K562 (cell line): ENCODE measurements around the gene TAOK2. TPM values are rescaled to one million over a fixed set of nuclear protein-coding genes. Genes with fewer than 3 reads are reported as not detected.
A peak's percentile ranks its signal among the peaks of the same experiment; 100 is the strongest.

ENCODE experiments used
- ARID1B ChIP-seq: fragments of 450-650 bp; IDR thresholded peaks from 2 replicates; pipeline ENCODE4 v1.6.1; 2016; ENCODE audit warnings: antibody characterized with exemption, mild to moderate bottlenecking, inconsistent platforms
- CEBPB ChIP-seq: fragments of 450-650 bp; IDR thresholded peaks from 2 replicates; pipeline ENCODE4 v1.6.1; 2016; ENCODE audit warnings: missing genetic modification characterization, missing compliant biosample characterization
- FOSL1 ChIP-seq: fragments of 200-800 bp; sonication (Bioruptor generic); conservative IDR thresholded peaks from 2 replicates; pipeline ENCODE4 v1.6.1; 2016; ENCODE audit warnings: missing genetic modification characterization, missing compliant biosample characterization
- MBD2 ChIP-seq: sonication (generic); IDR thresholded peaks from 2 replicates; pipeline ENCODE4 v1.6.1; 2016; ENCODE audit warnings: low read depth, borderline replicate concordance
- RBM17 ChIP-seq: fragments of 200-400 bp; formaldehyde crosslinking; IDR thresholded peaks from 2 replicates; pipeline ENCODE4 v1.6.1; 2017; ENCODE audit warnings: low read depth, mild to moderate bottlenecking, low read length, borderline replicate concordance
- SNRNP70 ChIP-seq: fragments of 200-400 bp; formaldehyde crosslinking; optimal IDR thresholded peaks from 2 replicates; pipeline ENCODE3; 2017; ENCODE audit warnings: low read depth, low read length
- SREBF1 ChIP-seq: fragments of 150-350 bp; IDR thresholded peaks from 2 replicates; pipeline ENCODE4 v1.6.1; 2014; ENCODE audit warnings: antibody characterized with exemption, low read depth, low read length, borderline replicate concordance
- SRF ChIP-seq, 2 experiments: fragments of 250-450, 450-650 bp in 1 of 2; sonication (Bioruptor Pico) in 1 of 2; sonication (generic) in 1 of 2; formaldehyde crosslinking; IDR thresholded peaks; 2 replicates each; pipeline versions ENCODE4 v1.5.0 to v1.5.1; 2020 to 2022; ENCODE audit warnings: mild to moderate bottlenecking in 1 of 2, missing genetic modification reagents in 1 of 2
- TAF7 ChIP-seq: fragments of 450-650 bp; IDR thresholded peaks from 2 replicates; pipeline ENCODE4 v1.6.1; 2016; ENCODE audit warnings: missing genetic modification characterization, missing compliant biosample characterization
- YY1 ChIP-seq, 3 experiments: IDR thresholded peaks; 2 replicates each; pipeline ENCODE4 v1.6.1; 2011; ENCODE audit warnings: low read length in 2 of 3, mild to moderate bottlenecking in 2 of 3, moderate library complexity in 2 of 3, borderline replicate concordance in 1 of 3, control low read depth in 1 of 3, low read depth in 1 of 3; ENCODE audit not compliant: insufficient read depth in 3 of 3, insufficient replicate concordance in 2 of 3, control insufficient read depth in 1 of 3, insufficient read length in 1 of 3; ENCODE audit errors: extremely low read depth in 1 of 3
- ZNF174 ChIP-seq: fragments of 250-450 bp; sonication (Bioruptor Pico); IDR thresholded peaks from 2 replicates; pipeline ENCODE4 v1.4.0; 2020; ENCODE audit warnings: mild to moderate bottlenecking
- ZNF445 ChIP-seq: fragments of 250-450 bp; sonication (Bioruptor Pico); IDR thresholded peaks from 2 replicates; pipeline ENCODE4 v1.4.0; 2020; ENCODE audit warnings: low read depth, mild to moderate bottlenecking, moderate library complexity
- polyA plus RNA-seq, 8 experiments: library from polyadenylated mRNA; depleted of rRNA in 4 of 8; stranded (reverse) in 5 of 8; unstranded in 3 of 8; fragments of >200 nt; fragmentation: Nextera tagmentation in 2 of 8; fragmentation: Illumina TruSeq in 1 of 8; extraction: Ambion mirVana in 2 of 8; extraction: Trizol in 1 of 8; gene quantifications; 2 replicates each; pipeline versions ENCODE4 v1.2.1 to v1.2.3, GENCODE V29; 2011 to 2014; ENCODE audit warnings: inconsistent platforms in 1 of 8, missing spikeins in 1 of 8
- total RNA-seq, 7 experiments: library from RNA; depleted of rRNA in 6 of 7; stranded (reverse); fragments of >200 nt in 6 of 7; fragmentation: Illumina TruSeq in 2 of 7; extraction: Trizol in 2 of 7; gene quantifications; 2 replicates each; pipeline versions ENCODE4 v1.2.1 to v1.2.3, GENCODE V29; 2011 to 2021; ENCODE audit warnings: low replicate concordance in 1 of 7
- TF ChIP-seq, protein P1 (sequence below): fragments of 450-650 bp; IDR thresholded peaks from 2 replicates; pipeline ENCODE4 v1.6.1; 2014; ENCODE audit warnings: low read depth, mild to moderate bottlenecking, moderate library complexity, borderline replicate concordance
- TF ChIP-seq, protein P2 (sequence below): fragments of 150-350 bp; conservative IDR thresholded peaks from 2 replicates; pipeline ENCODE4 v1.6.1; 2014; ENCODE audit warnings: low read length
- TF ChIP-seq, protein P3 (sequence below): fragments of 450-650 bp; IDR thresholded peaks from 2 replicates; pipeline ENCODE4 v1.6.1; 2016; ENCODE audit warnings: antibody characterized with exemption
- TF ChIP-seq, protein P4 (sequence below): fragments of 450-650 bp; formaldehyde crosslinking; IDR thresholded peaks from 2 replicates; pipeline ENCODE4 v1.4.0; 2020; ENCODE audit warnings: mild to moderate bottlenecking
- TF ChIP-seq, protein P5 (sequence below), 2 experiments: fragments of 450-650 bp; conservative IDR thresholded peaks; 2 replicates each; pipeline ENCODE4 v1.6.1; 2017; ENCODE audit warnings: mild to moderate bottlenecking in 2 of 2, moderate library complexity in 2 of 2

The TAOK2 gene
- total and polyA plus RNA-seq, 9 of the 15 experiments (the other 6 are each of a cell fraction or from before 2014, with no cell fraction given) = 0.10 to 41.8 (median 13.7) TPM

DNA sequence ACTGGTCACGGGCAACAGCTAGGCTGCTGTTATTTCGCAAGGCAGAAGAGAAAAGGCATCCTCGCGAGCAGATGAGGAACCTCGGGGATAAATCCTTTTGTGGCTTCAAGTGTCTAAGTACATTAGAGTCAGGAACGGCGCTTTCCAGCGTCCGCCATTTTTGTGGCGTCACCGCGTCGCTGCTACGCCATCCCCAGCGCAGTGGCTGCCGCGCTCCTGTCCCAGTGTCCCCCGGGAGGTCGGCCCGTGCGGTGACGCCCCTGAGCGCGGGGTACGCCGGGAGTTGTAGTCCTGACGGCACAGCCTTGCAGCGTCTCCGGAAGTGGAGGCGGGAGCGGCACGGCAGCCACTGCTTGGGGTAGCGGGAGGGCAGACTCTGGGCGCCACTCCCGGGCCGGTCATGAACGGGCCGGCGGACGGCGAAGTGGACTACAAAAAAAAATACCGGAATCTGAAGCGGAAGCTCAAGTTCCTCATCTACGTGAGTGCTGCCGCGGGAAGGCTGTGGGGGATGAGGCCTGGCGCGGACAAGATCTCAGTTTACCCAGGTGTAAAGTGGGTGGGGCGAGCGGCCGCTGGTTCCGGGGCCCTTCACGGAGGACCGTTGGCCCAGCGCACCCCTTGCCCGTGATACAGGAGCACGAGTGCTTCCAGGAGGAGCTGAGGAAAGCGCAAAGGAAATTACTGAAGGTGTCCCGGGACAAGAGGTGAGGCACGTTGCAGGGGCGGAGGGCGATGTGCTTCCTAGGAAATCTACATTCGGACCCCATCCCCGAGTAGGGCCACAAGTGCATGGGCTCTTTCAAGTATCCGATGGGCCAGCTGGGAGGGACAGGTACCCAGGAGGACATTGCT, 22.5 kb downstream of the TAOK2 start, which contains the start of gene INO80E (continued):
- peak; percentile 88 to 97 (median 95) for TF ChIP-seq YY1 (IDR thresholded peaks at IDR 0.05; ENCODE audit: borderline replicate concordance in 1 of 3, control insufficient read depth in 1 of 3, extremely low read depth in 1 of 3, insufficient read depth in 3 of 3, insufficient read length in 1 of 3, insufficient replicate concordance in 2 of 3, low read depth in 1 of 3, low read length in 2 of 3)
- no peak for TF ChIP-seq ARID1B
- TF ChIP-seq SREBF1 = no peak
- TF ChIP-seq, protein P1, sequence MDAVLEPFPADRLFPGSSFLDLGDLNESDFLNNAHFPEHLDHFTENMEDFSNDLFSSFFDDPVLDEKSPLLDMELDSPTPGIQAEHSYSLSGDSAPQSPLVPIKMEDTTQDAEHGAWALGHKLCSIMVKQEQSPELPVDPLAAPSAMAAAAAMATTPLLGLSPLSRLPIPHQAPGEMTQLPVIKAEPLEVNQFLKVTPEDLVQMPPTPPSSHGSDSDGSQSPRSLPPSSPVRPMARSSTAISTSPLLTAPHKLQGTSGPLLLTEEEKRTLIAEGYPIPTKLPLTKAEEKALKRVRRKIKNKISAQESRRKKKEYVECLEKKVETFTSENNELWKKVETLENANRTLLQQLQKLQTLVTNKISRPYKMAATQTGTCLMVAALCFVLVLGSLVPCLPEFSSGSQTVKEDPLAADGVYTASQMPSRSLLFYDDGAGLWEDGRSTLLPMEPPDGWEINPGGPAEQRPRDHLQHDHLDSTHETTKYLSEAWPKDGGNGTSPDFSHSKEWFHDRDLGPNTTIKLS = peak; percentile 62
- TF ChIP-seq CEBPB = 0 out of 2 replicates have a peak, but pooled peaks have one; percentile 10
- no peak for TF ChIP-seq RBM17
- peak in 1 of 2 experiments; percentile 77; a peak in 2 of 4 replicates for TF ChIP-seq SRF (CRISPR knock-in tag; IDR thresholded peaks at IDR 0.05)
- TF ChIP-seq ZNF445 (CRISPR knock-in tag) = no peak
- TF ChIP-seq TAF7 (tag) = peak; percentile 76
- TF ChIP-seq, protein P2, sequence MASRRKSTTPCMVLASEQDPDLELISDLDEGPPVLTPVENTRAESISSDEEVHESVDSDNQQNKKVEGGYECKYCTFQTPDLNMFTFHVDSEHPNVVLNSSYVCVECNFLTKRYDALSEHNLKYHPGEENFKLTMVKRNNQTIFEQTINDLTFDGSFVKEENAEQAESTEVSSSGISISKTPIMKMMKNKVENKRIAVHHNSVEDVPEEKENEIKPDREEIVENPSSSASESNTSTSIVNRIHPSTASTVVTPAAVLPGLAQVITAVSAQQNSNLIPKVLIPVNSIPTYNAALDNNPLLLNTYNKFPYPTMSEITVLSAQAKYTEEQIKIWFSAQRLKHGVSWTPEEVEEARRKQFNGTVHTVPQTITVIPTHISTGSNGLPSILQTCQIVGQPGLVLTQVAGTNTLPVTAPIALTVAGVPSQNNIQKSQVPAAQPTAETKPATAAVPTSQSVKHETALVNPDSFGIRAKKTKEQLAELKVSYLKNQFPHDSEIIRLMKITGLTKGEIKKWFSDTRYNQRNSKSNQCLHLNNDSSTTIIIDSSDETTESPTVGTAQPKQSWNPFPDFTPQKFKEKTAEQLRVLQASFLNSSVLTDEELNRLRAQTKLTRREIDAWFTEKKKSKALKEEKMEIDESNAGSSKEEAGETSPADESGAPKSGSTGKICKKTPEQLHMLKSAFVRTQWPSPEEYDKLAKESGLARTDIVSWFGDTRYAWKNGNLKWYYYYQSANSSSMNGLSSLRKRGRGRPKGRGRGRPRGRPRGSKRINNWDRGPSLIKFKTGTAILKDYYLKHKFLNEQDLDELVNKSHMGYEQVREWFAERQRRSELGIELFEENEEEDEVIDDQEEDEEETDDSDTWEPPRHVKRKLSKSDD = peak; percentile 59; the same call in 1 of the 2 replicates
- peak; percentile 73 for TF ChIP-seq MBD2
- TF ChIP-seq SNRNP70 = no peak
- TF ChIP-seq FOSL1 (tag) = peak; percentile 49; the same call in 1 of the 2 replicates
- TF ChIP-seq, protein P3, sequence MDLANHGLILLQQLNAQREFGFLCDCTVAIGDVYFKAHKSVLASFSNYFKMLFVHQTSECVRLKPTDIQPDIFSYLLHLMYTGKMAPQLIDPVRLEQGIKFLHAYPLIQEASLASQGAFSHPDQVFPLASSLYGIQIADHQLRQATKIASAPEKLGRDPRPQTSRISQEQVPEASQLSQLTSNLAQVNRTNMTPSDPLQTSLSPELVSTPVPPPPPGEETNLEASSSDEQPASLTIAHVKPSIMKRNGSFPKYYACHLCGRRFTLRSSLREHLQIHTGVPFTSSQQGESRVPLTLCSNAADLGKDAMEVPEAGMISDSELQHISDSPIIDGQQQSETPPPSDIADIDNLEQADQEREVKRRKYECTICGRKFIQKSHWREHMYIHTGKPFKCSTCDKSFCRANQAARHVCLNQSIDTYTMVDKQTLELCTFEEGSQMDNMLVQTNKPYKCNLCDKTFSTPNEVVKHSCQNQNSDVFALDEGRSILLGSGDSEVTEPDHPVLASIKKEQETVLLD = peak; percentile 46; the same call in 1 of the 2 replicates
- TF ChIP-seq, protein P4, sequence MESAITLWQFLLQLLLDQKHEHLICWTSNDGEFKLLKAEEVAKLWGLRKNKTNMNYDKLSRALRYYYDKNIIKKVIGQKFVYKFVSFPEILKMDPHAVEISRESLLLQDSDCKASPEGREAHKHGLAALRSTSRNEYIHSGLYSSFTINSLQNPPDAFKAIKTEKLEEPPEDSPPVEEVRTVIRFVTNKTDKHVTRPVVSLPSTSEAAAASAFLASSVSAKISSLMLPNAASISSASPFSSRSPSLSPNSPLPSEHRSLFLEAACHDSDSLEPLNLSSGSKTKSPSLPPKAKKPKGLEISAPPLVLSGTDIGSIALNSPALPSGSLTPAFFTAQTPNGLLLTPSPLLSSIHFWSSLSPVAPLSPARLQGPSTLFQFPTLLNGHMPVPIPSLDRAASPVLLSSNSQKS (CRISPR knock-in tag) = no peak
- TF ChIP-seq, protein P5, sequence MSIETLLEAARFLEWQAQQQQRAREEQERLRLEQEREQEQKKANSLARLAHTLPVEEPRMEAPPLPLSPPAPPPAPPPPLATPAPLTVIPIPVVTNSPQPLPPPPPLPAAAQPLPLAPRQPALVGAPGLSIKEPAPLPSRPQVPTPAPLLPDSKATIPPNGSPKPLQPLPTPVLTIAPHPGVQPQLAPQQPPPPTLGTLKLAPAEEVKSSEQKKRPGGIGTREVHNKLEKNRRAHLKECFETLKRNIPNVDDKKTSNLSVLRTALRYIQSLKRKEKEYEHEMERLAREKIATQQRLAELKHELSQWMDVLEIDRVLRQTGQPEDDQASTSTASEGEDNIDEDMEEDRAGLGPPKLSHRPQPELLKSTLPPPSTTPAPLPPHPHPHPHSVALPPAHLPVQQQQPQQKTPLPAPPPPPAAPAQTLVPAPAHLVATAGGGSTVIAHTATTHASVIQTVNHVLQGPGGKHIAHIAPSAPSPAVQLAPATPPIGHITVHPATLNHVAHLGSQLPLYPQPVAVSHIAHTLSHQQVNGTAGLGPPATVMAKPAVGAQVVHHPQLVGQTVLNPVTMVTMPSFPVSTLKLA (conservative IDR thresholded peaks at IDR 0.05) = peak; percentile 79 to 87
- no peak for TF ChIP-seq ZNF174 (CRISPR knock-in tag)
